ENCODE data around the gene HAAO.

DNA sequence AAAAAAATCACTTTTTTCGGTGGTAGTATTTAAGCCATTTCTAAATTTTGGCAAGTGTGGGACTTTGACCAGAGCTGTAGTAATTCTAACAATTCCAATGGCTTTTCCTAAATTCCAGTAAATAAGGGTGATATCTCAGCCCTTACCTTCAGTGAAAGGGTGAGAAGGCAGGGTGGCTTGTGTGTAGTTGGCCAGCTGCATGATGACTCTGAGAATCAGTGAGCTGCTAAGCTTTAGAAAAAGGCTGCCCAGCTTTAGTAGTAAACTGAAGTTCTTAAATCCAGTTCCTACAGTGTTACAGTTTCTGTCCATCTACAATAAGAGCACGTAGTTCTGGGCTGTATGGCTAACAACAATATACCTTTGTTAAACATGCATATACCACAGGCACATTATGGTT lies 70.5 kb downstream of the HAAO start:
- TF ChIP-seq POLR2A (IDR thresholded peaks at IDR 0.05; ENCODE audit: low read length) (no peak), GATA1 (IDR thresholded peaks at IDR 0.05; ENCODE audit: low read depth, low read length) (no peak)

Data from erythroblast (primary cell).